Fibroblast of lung (primary cell): ENCODE results near the gene FKTN.

ENCODE experiments used
- EZH2 ChIP-seq: IDR thresholded peaks from 2 replicates; pipeline ENCODE4 v1.5.1; 2012; ENCODE audit warnings: low read length, control low read depth, mild to moderate bottlenecking; ENCODE audit errors: missing control alignments
- TF ChIP-seq, protein P1 (sequence below), 2 donors: IDR thresholded peaks in 1 of 2; conservative IDR thresholded peaks in 1 of 2; 1 replicate in 1 of 2; 2 replicates in 1 of 2; pipeline ENCODE4 v1.5.1; 2011 to 2012; ENCODE audit warnings: low read length in 2 of 2, control low read depth in 1 of 2, inconsistent platforms in 1 of 2, low read depth in 1 of 2, mild to moderate bottlenecking in 1 of 2

DNA sequence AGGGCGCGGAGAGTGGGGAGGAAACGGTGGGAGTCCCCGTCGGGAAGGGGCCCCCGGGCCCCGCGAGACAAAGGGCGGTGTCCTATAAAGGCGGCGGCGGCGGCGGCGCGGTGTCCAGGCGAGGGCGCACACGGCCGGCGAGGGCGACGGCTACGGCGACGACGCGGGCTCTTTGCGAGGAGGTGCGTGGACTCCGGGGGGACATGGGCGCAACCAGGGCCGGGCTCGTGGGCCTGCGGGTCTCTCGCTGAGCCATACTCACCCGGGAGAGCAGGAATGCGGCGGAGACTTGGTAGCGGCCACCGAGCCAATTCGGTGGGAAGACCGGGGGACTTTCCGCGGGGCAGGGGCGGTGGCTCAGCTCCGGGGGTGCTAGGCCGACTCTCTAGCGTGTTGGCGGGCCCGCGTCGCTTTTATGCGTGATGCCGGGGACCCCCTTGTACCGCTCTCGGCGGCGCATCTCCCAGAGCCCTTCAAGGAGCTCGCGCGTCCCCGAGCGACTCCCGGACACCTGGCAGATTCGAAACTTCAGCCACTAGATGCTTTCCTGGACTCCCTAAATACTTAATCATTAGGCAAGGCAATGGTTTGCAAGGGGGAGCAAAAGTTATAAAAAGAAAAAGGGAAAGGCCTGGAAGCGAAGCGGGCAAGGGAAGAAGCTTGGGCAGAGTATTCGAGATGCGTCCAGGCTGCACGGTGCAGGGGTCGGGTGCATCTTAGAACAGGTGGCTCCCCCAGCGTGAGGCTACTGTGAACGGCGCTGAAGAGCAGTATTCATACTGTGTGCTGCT lies 98.4 kb downstream of the FKTN start:
- TF ChIP-seq EZH2: no peak
- TF ChIP-seq, protein P1, sequence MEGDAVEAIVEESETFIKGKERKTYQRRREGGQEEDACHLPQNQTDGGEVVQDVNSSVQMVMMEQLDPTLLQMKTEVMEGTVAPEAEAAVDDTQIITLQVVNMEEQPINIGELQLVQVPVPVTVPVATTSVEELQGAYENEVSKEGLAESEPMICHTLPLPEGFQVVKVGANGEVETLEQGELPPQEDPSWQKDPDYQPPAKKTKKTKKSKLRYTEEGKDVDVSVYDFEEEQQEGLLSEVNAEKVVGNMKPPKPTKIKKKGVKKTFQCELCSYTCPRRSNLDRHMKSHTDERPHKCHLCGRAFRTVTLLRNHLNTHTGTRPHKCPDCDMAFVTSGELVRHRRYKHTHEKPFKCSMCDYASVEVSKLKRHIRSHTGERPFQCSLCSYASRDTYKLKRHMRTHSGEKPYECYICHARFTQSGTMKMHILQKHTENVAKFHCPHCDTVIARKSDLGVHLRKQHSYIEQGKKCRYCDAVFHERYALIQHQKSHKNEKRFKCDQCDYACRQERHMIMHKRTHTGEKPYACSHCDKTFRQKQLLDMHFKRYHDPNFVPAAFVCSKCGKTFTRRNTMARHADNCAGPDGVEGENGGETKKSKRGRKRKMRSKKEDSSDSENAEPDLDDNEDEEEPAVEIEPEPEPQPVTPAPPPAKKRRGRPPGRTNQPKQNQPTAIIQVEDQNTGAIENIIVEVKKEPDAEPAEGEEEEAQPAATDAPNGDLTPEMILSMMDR (conservative IDR thresholded peaks at IDR 0.05 in 1 of 2, IDR thresholded peaks at IDR 0.05 in 1 of 2; ENCODE audit: low read depth in 1 of 2, low read length in 2 of 2): no peak
